HG02884 (cell line): ENCODE measurements around the gene SMARCD2.
A peak's percentile ranks its signal among the peaks of the same experiment; 100 is the strongest.
"Not testable (repeated sequence)": the region's sequence is repeated elsewhere in the genome, so short reads cannot be mapped to it uniquely, and the experiment has no call there.

ENCODE experiments used
- ATAC-seq: cut with Tn5 transposase; IDR thresholded peaks from one replicate; pipeline ENCODE4 v1.9.1; 2021; ENCODE audit warnings: mild to moderate bottlenecking, moderate library complexity; ENCODE audit not compliant: unreplicated experiment

SMARCD2 gene

GRCh38 chr17:63853260-63853659 is 10.8 kb upstream of the SMARCD2 start:
- ATAC-seq, result no peak

DNA sequence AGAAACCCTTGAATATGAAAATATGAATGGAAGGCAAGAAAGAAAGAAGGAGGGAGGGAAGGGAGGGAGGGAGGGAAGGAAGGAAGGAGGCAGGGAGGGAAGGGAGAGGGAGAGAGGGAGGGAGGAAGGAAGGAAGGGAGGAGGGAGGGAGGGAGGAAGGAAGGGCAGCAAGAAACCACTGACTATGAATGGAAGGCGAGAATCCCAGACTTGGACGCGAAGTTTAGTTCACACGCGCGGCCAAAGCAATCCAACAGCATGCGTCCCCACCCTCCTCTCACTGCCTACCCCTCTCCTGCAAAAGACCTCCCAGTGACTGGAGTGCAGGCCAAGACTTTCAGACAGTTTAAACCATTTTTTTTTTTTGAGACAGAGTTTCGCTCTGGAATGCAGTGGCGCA is 7.9 kb upstream of the SMARCD2 start:
- ATAC-seq, result no peak

GRCh38 chr17:63848834-63849689 is 6.6 kb upstream of the SMARCD2 start:
- peak; percentile 76 for ATAC-seq

DNA sequence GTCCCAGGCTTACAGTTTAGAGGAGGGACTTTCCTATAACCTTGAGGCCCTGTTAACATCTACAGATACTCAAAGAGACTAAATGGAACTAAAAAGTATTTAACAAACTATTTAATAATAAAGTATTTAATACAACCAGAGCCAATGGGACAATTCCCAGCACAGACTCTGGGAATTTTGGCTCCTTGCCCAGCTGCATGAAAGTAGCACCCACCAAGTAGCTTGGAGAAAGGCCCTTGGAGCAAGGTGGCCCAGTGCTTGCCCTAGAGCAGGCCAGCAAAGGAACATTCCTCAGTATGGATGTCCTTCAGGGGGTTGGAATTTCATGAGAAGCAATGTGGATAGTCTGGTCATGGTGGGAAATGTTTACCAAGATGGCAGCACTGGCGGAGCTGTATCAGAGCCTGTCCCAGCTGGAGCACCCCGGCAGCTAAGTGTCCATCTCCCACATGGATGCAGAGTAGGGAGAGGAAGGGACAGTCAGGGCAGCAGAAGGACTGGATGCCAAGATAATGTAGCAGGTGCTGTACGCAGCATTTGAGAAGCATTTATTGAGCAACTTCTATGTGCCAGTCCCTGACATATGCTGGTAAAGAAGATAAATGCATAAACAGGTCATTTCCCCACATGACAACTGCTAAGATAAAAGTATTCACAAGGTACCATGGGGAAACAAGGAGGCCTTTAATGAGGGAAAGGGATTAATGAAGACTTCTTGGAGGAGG is 5.2 kb upstream of the SMARCD2 start:
- ATAC-seq, result no peak

DNA sequence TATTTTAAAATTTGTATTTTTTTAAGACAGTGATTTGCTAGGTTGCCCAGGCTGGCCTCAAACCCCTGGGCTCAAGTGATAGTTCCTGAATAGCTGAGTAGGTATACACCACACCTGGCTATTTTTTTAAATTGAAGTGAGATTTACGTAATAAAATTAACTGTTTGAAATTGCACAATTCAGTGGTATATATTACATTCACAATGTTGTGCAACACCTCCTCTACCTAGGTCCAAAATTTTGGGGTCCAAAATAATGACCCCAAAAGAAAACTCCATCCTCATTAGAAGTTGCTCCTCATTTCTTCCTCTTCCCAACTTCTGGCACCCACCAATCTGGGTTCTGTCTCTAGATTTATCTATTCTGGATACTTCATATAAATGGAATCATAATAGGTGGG is 3.0 kb upstream of the SMARCD2 start:
- no peak for ATAC-seq

DNA sequence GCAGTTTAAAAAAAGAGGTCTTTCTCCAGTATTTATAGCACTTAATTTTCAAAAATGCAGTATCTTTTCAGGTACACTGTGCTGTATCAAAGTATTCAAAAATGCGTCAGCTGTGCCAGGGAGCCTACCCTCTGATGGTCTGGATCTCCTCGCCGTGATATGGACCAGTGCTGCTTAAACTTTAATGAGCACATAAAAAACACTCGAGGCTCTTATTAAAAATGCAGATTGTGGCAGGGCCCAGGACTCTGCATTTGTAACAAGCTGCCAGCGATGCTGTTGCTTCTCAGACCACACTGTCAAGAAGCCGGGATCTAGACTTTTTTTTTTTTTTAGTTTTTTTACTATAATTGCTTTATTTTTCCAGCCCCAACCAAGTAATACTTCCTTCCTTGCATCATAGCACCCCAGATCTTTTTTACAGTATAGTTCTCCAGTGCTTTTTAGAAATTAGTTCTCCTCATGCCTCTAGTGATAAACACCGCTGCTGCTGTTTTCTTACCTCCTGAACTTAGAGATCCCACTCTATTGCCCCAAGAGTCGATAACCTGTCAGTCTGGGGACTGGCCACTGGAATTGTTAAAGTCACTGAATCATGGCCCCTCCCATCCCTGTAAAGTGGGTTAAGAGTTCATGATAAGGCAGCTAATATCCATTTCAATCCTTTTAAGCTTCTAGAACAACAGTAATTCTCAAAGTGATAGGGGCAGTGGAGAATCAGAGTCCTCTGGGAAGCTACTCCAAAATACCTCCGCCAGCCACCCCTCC is 1.6 kb upstream of the SMARCD2 start:
- ATAC-seq, result no peak

DNA sequence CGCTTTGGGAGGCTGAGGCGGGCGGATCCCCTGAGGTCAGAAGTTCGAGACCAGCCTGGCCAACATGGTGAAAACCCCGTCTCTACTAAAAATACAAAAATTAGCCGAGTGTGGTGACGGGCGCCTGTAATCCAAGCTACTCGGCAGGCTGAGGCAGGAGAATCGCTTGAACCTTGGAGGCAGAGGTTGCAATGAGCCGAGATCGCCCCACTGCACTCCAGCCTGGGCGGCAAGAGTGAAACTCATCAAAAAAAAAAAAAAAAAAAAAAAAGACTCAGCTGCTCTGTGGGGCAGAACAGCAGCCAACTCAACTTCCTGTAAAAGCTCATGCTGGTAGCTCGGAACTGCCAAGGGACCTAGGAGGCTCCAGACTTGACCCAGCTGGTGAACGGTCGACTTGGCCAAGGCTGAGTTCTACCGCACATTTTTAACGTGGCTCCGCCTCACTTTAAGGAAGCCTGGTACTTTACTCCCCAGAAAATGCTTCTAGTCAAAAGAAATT is 953 bp upstream of the SMARCD2 start:
- not testable (repeated sequence) for ATAC-seq

DNA sequence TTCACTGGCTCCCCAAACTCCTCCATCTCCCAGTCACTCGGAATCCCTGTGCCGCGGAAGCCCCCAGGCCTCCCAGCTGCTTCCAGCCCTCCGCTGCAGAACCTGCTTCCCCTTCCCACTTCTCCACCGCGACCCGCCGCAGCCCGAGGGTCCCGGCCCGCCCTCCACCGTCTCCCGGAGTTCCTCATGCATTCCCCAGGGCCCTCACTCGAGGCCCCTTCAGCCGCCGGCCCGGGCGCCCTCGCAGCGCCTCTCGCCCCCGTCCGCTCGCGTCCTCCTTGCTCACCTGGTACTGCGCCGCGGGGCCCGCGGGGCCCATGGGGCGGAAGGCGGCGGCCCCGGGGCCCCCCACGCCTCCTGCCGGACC is 329 bp downstream of the SMARCD2 start:
- ATAC-seq, result peak; percentile 28

DNA sequence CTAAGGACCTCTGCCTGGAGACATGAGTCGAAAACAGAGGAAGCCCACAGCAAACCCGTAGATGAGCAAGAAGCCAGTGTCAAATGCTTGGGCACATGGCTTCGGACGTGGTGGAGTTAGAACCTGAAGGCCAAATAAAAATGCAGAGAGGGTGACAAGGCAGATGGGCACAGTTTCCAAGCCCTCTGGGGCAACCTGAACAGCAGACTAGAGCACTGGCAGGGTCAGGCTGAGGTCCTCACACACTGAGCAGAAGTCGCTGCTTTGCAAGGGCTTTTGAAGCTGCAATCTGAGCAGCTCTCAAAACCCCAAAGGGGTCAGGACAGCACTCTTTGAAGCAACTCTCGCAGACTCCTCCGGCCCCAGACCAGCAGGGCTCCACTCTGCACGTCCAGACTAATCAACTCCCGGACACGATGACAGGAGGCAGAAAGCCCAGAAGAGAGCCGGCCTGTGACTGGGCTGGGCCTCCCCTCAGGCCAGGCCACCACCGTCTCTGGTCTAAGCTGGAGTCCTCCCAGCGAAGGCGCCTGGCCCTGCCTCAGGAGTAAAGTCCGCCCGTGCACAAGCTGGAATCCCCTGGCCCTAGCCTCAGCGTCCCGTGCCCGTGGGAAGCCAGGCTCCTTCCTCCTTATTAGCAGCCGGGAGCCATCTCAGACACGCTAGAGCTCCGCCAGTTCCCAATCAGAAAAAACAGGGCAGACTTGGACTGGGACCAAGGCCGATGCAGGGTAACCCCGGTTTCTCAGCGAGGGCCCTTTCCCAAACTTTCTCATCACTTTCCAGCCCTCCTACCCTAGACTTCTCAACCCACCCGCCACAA is 924 bp downstream of the SMARCD2 start:
- no peak for ATAC-seq

DNA sequence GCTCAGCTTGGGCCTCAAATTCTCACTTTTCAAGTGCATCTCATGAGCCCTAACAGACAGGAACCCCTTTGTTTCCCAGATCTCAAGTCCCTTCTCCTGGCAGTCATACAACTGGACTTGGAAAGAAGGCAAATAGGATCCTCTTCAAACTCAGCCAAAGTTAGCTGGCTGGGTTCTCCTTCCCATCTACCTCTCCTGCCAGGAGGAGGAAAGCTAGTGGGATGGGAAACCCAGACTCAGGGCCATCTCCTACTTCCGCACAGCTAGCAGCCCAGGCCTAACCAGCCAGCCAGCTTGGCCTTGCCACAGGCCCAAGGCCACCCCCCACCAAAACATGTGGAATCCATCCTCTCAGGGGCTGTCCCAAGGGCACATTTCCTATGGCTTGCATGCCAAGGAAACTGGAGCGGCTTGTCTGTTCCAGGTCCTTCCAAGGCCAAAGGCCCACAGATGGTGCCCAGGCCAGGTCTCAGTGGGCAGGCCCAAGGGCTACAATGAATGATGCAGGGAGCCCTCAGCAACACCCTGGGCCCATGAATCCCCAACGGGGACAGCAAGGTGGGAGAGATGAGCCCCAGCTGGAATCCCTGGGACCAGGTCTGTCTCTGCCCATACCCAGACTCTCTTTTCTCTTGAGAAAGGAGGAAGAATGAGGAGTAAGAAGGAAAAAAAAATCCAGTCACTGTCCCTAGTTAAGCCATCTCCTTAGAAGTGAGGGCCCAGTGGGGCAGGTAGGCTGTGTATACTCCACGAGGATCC is 1.7 kb downstream of the SMARCD2 start:
- no peak for ATAC-seq

DNA sequence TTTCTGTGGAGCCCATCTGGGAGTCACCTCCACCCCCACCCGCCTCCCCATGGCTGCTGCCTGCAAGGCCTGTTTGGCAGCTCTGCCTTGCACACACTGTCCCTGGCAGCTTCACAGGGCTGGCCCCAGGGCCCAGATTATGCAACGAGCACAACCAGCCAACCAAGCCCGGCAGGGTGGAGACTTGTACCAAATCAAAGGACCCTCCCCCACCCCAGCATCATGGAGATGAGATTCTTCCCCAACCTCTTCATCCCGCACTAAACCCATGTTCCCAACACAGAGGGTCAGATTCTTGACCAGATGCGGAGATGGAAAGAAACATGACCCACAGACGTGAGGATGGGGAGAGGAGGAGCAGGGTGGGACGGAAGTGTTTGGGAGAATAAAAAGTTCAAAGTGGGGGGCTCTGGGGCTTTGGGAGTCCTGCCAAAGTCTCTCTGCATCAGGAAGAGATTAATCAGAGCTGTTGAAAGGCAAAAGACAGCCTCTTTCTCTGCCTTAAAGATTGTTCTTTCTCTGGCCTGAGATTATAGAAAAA is 3.8 kb downstream of the SMARCD2 start:
- ATAC-seq, result no peak

- ATAC-seq, result no peak
Observed at GRCh38 chr17:63837962-63838600, 4.4 kb downstream of the SMARCD2 start.

DNA sequence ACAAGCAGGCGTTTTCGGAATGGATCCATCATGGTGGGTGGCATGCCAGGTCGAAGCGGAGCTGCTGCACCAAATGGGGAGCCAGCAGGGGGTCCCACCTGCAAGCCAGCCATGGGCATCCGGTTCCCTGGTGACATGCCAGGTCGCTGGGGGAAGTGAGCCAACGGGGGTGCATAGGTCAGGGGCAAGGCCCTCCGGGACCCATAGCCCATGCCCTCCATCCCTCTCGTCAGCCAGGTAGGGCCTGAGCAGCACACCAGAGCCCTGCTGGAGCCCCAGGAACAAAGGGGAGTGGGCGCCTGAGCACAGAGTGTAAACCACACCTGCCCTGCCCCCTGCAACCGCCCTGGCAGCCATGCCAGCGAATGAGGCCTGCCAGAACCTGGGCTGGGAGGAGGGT is 5.0 kb downstream of the SMARCD2 start:
- ATAC-seq, result no peak

DNA sequence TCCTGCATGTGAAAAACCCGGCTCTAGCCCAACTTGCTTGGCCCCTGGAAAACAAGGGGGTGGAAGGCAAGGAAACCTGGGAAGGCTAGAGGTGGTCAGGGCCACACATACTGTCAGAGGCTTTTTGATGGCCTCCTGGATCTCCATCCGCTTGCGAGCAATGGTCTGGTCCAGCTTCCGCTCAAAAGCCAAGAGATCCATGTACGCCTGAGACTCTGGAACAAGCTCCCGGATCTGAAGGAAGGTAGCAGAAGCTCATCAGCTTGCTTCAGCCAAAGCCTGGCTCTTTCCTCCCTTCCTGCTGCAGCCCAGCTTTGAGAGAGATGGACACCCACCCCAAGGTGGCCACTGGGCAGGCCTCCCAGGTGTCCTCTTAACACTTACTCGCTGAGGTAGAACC is 5.7 kb downstream of the SMARCD2 start:
- no peak for ATAC-seq

- no peak for ATAC-seq
Observed at GRCh38 chr17:63835167-63835720, 7.2 kb downstream of the SMARCD2 start.

DNA sequence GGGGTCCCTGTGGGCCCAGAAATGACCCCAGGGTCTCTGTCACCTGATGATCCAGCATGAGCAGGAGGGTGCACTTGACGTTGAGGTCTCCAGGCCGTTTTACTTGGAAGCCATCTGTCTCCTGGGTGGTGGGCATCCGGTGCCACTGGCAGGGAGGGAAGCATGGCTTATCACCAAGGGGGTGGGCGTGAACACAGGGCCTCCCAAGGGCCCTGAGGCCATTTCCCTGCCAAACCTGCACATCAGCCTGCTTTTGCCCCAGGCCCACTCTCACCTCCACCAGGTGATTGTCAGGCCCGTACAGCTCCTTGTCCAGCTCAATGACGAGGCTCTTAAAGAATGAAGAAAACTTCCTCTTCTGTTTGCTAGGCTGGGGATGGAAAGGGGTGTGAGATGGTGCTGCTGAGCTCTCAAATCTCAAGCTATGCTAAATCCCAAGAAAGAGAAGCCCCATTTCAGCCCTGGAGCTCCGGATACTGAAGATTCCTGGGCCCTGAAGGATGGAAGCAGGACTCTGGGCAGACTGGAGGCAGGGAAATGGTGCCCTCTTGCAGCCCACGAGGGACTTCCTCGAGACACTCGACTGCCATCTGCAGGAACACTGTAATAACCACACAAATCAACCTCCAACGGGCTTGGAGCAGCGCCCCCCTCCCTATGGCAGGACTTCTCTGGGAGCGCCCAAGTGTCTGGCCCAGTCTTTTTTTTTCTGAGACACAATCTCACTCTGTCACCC is 7.9 kb downstream of the SMARCD2 start:
- no peak for ATAC-seq

DNA sequence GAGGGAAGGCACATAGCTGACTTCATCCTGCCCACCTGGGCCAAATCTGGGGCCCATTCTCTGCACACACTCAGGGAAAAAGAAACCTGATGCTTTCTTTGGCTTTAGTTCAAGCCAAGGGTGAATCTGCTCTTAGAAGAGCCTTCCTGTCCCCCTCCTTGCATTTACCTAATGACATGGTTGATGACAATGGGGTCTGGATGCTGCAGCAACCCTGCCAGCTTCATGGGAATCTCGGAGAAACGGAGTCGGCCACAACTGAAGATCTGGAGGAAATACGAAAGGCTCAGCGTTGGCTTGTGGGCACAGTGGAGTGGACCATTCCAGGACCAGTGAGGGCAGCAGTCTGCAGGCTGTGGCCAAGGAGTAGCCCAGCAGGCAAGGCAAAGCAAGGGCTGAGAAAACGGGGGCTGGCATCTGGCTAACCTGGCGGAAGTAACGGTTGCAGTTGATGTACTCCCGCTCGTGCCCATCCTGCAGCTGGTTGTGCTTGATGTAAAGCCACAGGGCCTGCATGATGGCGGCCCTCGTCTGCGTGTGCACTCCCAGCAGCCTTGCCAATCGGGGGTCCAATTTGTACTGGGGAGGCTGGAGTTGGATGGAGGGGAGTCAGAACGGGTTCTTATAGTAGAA is 8.6 kb downstream of the SMARCD2 start:
- ATAC-seq, result no peak
